Right lobe of liver (tissue), 4 donors: ENCODE measurements around the gene ITGA2B.

ENCODE experiments used
- POLR2A ChIP-seq: fragments of 450-650 bp; IDR thresholded peaks from one replicate; pipeline ENCODE4 v1.6.1; 2017; ENCODE audit warnings: antibody characterized with exemption, mild to moderate bottlenecking
- TF ChIP-seq, protein P1 (sequence below), 4 donors: fragments of 200-600 bp in 3 of 4; fragments of 450-650 bp in 1 of 4; IDR thresholded peaks; one replicate each; pipeline versions ENCODE4 v1.5.1 to v1.8.0; 2016 to 2022; ENCODE audit warnings: antibody characterized with exemption in 4 of 4, mild to moderate bottlenecking in 2 of 4
- donor health status: DM: no; HTN: no; CAD: no.
- donor health status: DM: no; HTN: no; CAD: no.
- donor health status: DM: no; HTN: yes; CAD: no.

DNA sequence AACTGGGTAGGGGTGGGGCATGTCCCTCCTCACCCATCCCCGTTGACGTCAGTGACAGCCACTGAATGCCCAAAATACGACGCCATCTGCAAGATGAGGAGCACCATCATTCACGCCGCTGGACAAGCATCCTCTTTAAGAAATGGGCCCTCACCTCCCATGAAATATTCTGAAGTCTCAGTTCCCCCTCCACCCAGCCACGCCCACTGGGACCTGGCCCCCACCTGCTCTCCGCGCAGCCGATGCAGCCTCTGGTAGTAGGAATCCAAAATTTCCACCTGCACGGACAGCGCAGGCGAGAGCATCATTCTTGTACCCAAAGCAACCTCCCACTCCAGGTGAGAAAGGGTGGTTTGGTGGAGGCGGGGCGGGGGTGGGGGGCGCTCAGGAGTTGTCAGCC lies 5.6 kb downstream of the ITGA2B start:
- TF ChIP-seq POLR2A, result no peak
- TF ChIP-seq, protein P1, sequence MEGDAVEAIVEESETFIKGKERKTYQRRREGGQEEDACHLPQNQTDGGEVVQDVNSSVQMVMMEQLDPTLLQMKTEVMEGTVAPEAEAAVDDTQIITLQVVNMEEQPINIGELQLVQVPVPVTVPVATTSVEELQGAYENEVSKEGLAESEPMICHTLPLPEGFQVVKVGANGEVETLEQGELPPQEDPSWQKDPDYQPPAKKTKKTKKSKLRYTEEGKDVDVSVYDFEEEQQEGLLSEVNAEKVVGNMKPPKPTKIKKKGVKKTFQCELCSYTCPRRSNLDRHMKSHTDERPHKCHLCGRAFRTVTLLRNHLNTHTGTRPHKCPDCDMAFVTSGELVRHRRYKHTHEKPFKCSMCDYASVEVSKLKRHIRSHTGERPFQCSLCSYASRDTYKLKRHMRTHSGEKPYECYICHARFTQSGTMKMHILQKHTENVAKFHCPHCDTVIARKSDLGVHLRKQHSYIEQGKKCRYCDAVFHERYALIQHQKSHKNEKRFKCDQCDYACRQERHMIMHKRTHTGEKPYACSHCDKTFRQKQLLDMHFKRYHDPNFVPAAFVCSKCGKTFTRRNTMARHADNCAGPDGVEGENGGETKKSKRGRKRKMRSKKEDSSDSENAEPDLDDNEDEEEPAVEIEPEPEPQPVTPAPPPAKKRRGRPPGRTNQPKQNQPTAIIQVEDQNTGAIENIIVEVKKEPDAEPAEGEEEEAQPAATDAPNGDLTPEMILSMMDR (IDR thresholded peaks at IDR 0.05), result no peak
